NB4 (cell line): ENCODE data around the gene C1QTNF7.

Experiments
- CTCF ChIP-seq: IDR thresholded peaks from one replicate; pipeline ENCODE4 v1.5.1; 2012; ENCODE audit warnings: low read depth, low read length
- MAX ChIP-seq: IDR thresholded peaks from 2 replicates; pipeline ENCODE4 v1.6.1; 2011; ENCODE audit warnings: low read depth, low read length
- MYC ChIP-seq: IDR thresholded peaks from 2 replicates; pipeline ENCODE4 v1.6.1; 2011; ENCODE audit warnings: low read depth, low read length
- POLR2A ChIP-seq: IDR thresholded peaks from 2 replicates; pipeline ENCODE4 v1.6.1; 2011; ENCODE audit warnings: mild to moderate bottlenecking; ENCODE audit not compliant: insufficient read length; ENCODE audit errors: extremely low read depth

GRCh38 chr4:15402146-15402545 lies 25.7 kb upstream of the C1QTNF7 start:
- no peak for TF ChIP-seq POLR2A
- no peak for TF ChIP-seq CTCF
- no peak for TF ChIP-seq MAX
- TF ChIP-seq MYC, result no peak
